Measurements from ENCODE around the gene ECT2L.

ECT2L gene

GRCh38 chr6:138805016-138805765 is 9.3 kb downstream of the ECT2L start:
- DNase-seq: no peak

GRCh38 chr6:138806889-138807288 is 11.0 kb downstream of the ECT2L start:
- DNase-seq: no peak

GRCh38 chr6:138809677-138810076 is 13.8 kb downstream of the ECT2L start:
- DNase-seq: no peak

- no peak for DNase-seq
Observed at GRCh38 chr6:138811866-138812265, 16.0 kb downstream of the ECT2L start.

- no peak for DNase-seq
Observed at GRCh38 chr6:138814179-138814834, 18.4 kb downstream of the ECT2L start.

- DNase-seq: no peak
Observed at GRCh38 chr6:138815221-138815620, 19.3 kb downstream of the ECT2L start.

- DNase-seq: no peak
Observed at GRCh38 chr6:138815797-138816528, 20.1 kb downstream of the ECT2L start.

- DNase-seq: no peak
Observed at GRCh38 chr6:138817799-138818198, 21.9 kb downstream of the ECT2L start.

GRCh38 chr6:138818496-138819194 is 22.8 kb downstream of the ECT2L start:
- DNase-seq: no peak

- no peak for DNase-seq
Observed at GRCh38 chr6:138821519-138821918, 25.6 kb downstream of the ECT2L start.

- DNase-seq: no peak
Observed at GRCh38 chr6:138824482-138825144, 28.7 kb downstream of the ECT2L start.

GRCh38 chr6:138830248-138830647 is 34.4 kb downstream of the ECT2L start:
- DNase-seq: no peak

- no peak for DNase-seq
Observed at GRCh38 chr6:138832182-138832581, 36.3 kb downstream of the ECT2L start.

GRCh38 chr6:138833816-138834539 is 38.1 kb downstream of the ECT2L start:
- DNase-seq: no peak

GRCh38 chr6:138837246-138837645 is 41.4 kb downstream of the ECT2L start:
- DNase-seq: no peak

- no peak for DNase-seq
Observed at GRCh38 chr6:138844192-138844591, 48.3 kb downstream of the ECT2L start.

GRCh38 chr6:138847884-138848283 is 52.0 kb downstream of the ECT2L start:
- DNase-seq: no peak

- no peak for DNase-seq
Observed at GRCh38 chr6:138848461-138848860, 52.6 kb downstream of the ECT2L start.

GRCh38 chr6:138849791-138850190 is 53.9 kb downstream of the ECT2L start:
- no peak for DNase-seq

GRCh38 chr6:138856654-138857053 is 60.8 kb downstream of the ECT2L start:
- no peak for DNase-seq

GRCh38 chr6:138857775-138858174 is 61.9 kb downstream of the ECT2L start:
- no peak for DNase-seq

- no peak for DNase-seq
Observed at GRCh38 chr6:138862456-138862855, 66.6 kb downstream of the ECT2L start.

Measured in activated CD4-positive, CD25-positive, alpha-beta regulatory T cell (primary cell).